Neural progenitor cell (in vitro differentiated cells): Measurements from ENCODE around the gene ATP5F1C.

Source experiments
- EZH2 ChIP-seq: fragments of 200-600 bp; sonication (generic); IDR thresholded peaks from 2 replicates; pipeline ENCODE4 v1.6.1; 2017; ENCODE audit warnings: antibody characterized with exemption, mild to moderate bottlenecking, moderate library complexity
- TF ChIP-seq, protein P1 (sequence below): fragments of 200-600 bp; sonication (generic); IDR thresholded peaks from 2 replicates; pipeline ENCODE4 v1.5.1; 2017; ENCODE audit warnings: antibody characterized with exemption, mild to moderate bottlenecking

DNA sequence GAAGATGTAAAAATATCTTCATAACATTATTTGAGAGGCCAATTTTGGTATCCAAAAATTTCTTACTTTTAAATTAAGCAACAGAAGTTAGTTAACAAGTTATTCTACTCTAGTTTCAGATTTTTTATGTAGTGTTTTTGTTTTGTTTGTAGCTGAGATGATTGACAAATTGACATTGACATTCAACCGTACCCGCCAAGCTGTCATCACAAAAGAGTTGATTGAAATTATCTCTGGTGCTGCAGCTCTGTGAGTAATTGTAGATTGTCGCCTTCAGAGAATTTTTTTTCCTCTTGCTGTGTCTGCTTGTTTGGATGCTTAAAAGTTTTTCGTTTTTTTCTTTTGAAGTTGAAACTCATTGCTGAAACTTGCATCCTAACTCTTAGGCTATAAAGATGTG is 14.6 kb downstream of the ATP5F1C start:
- TF ChIP-seq, protein P1, sequence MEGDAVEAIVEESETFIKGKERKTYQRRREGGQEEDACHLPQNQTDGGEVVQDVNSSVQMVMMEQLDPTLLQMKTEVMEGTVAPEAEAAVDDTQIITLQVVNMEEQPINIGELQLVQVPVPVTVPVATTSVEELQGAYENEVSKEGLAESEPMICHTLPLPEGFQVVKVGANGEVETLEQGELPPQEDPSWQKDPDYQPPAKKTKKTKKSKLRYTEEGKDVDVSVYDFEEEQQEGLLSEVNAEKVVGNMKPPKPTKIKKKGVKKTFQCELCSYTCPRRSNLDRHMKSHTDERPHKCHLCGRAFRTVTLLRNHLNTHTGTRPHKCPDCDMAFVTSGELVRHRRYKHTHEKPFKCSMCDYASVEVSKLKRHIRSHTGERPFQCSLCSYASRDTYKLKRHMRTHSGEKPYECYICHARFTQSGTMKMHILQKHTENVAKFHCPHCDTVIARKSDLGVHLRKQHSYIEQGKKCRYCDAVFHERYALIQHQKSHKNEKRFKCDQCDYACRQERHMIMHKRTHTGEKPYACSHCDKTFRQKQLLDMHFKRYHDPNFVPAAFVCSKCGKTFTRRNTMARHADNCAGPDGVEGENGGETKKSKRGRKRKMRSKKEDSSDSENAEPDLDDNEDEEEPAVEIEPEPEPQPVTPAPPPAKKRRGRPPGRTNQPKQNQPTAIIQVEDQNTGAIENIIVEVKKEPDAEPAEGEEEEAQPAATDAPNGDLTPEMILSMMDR: no peak
- TF ChIP-seq EZH2: no peak
